ENCODE results near the gene PIP5K1C. TPM values are rescaled to one million over a fixed set of nuclear protein-coding genes. Genes with fewer than 3 reads are reported as not detected.

PIP5K1C gene
- polyA plus RNA-seq, 2 of the 4 experiments (the other 2 are of a cell fraction): 2.6 to 9.3 TPM

GRCh38 chr19:3734310-3734600 is 34.0 kb upstream of the PIP5K1C start (continued):
- TF ChIP-seq, protein P1, sequence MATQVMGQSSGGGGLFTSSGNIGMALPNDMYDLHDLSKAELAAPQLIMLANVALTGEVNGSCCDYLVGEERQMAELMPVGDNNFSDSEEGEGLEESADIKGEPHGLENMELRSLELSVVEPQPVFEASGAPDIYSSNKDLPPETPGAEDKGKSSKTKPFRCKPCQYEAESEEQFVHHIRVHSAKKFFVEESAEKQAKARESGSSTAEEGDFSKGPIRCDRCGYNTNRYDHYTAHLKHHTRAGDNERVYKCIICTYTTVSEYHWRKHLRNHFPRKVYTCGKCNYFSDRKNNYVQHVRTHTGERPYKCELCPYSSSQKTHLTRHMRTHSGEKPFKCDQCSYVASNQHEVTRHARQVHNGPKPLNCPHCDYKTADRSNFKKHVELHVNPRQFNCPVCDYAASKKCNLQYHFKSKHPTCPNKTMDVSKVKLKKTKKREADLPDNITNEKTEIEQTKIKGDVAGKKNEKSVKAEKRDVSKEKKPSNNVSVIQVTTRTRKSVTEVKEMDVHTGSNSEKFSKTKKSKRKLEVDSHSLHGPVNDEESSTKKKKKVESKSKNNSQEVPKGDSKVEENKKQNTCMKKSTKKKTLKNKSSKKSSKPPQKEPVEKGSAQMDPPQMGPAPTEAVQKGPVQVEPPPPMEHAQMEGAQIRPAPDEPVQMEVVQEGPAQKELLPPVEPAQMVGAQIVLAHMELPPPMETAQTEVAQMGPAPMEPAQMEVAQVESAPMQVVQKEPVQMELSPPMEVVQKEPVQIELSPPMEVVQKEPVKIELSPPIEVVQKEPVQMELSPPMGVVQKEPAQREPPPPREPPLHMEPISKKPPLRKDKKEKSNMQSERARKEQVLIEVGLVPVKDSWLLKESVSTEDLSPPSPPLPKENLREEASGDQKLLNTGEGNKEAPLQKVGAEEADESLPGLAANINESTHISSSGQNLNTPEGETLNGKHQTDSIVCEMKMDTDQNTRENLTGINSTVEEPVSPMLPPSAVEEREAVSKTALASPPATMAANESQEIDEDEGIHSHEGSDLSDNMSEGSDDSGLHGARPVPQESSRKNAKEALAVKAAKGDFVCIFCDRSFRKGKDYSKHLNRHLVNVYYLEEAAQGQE (IDR thresholded peaks at IDR 0.05): no peak
- no peak for TF ChIP-seq CBX2 (IDR thresholded peaks at IDR 0.05; ENCODE audit: borderline replicate concordance, low read depth)

DNA sequence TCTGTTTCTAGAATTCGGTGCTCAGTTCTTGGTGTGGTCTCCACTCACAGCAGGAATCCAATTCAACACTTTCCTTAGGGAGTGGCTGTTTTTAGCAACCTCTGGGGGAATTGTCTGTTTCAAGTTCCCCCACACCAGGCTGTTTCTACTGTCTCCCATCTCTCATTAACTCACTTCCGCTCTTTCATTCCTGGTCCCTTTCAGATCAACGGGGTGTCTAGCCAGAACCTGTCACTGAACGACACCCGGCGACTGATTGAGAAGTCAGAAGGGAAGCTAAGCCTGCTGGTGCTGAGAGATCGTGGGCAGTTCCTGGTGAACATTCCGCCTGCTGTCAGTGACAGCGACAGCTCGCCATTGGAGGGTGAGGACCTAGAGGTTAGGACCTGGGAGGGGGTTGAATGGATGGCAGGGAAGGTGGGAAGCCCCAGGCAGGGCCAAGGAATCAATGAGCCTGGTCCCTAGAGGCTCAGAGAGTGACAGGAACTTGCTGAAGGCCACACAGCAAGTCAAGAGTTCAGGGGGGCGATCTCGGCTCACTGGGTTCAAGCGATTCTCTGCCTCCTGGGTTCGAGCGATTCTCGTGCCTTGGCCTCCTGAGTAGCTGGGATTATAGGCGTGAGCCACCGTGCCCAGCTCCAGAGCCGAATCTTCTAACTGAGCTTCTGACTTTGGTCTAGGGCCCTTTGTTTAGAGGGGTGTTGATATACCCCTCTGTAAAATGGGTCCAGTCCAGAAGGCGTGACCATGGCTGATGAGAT is 33.5 kb upstream of the PIP5K1C start:
- FAIRE-seq: no peak
- H3K27ac ChIP-seq: no peak overlapping the region
- ChIA-PET CTCF (interaction anchor here (0.6 to 0.9 kb wide), 3 partner anchors 15 to 166 kb away, joined by 3 read pairs; no protein-coding TSS in a partner anchor), POLR2A (no interaction called here)
- TF ChIP-seq HES2 (IDR thresholded peaks at IDR 0.05) (no peak), ZFP36 (IDR thresholded peaks at IDR 0.05; ENCODE audit: borderline replicate concordance, partially characterized antibody) (no peak), HOXA7 (CRISPR knock-in tag; IDR thresholded peaks at IDR 0.05) (no peak), CEBPB (IDR thresholded peaks at IDR 0.05) (no peak), NR3C1 (IDR thresholded peaks at IDR 0.05) (no peak), POLR2AphosphoS2 (conservative IDR thresholded peaks at IDR 0.05; ENCODE audit: low read length) (no peak), E2F6 (IDR thresholded peaks at IDR 0.05; ENCODE audit: borderline replicate concordance, low read depth) (no peak), CBX8 (IDR thresholded peaks at IDR 0.05) (no peak), HOXB5 (CRISPR knock-in tag; IDR thresholded peaks at IDR 0.05) (no peak), EHF (CRISPR knock-in tag; IDR thresholded peaks at IDR 0.05) (no peak), SREBF2 (IDR thresholded peaks at IDR 0.05) (no peak), KDM1A (IDR thresholded peaks at IDR 0.05; ENCODE audit: low read depth) (no peak), EP300 (IDR thresholded peaks at IDR 0.05) (no peak), EHMT2 (IDR thresholded peaks at IDR 0.05; ENCODE audit: low read depth) (no peak), PHF8 (IDR thresholded peaks at IDR 0.05; ENCODE audit: borderline replicate concordance, low read depth) (no peak)
- 77% methylated on average over 20 of the region's 20 CpGs for WGBS (ENCODE audit: missing lambda C conversion rate)
- ATAC-seq: no peak
- H3K4me1 ChIP-seq: no peaks in the 10 kb centered on the region; the same call in 2 of the 3 replicates
- H3K9me3 ChIP-seq: no peaks in the 10 kb centered on the region
- no peak overlapping the region for H3K4me3 ChIP-seq
- no peak overlapping the region for H3K4me2 ChIP-seq
- DNase-seq (ENCODE audit: low read depth in 1 of 2, low spot score in 1 of 2): no peak

DNA sequence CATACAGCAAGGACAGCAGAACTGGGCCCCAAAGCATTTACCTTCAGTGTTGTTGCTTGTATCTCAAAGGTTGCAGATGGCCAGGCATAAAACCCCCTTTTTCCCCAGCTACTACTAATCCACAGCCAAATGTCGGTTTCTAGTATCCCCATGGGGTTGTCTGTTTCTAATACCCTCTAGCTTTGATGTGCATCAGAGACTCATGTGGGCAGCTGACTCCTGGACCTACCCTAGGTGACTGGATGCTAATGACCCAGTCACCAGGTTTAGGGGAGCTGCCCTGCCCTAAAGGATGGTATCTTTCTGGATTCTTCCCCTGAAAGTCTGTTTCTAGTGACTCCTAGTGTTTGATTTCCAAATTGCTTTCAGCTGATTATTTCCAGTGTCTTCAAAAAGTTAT is 31.8 kb upstream of the PIP5K1C start:
- ATAC-seq (no peak), FAIRE-seq (no peak), DNase-seq (ENCODE audit: low read depth in 1 of 2, low spot score in 1 of 2) (no peak)
- Histone ChIP-seq H3K4me3 (no peak overlapping the region), H3K4me1 (peaks cover 13% of the 10 kb centered on the region), H3K4me2 (no peak overlapping the region), H3K27ac (no peak overlapping the region), H3K9me3 (no peaks in the 10 kb centered on the region)
- ChIA-PET CTCF (interaction anchor here (1.1 to 1.4 kb wide), 3 partner anchors 8 to 67 kb away, joined by 3 to 5 read pairs (median 4); no protein-coding TSS in a partner anchor), POLR2A (no interaction called here)
- 60% methylated on average over 1 of the region's 1 CpG for WGBS (ENCODE audit: missing lambda C conversion rate)
- TF ChIP-seq HEYL (CRISPR knock-in tag; IDR thresholded peaks at IDR 0.05) (no peak), EHMT2 (IDR thresholded peaks at IDR 0.05; ENCODE audit: low read depth) (no peak), CHD4 (IDR thresholded peaks at IDR 0.05; ENCODE audit: borderline replicate concordance) (no peak), HDAC2 (IDR thresholded peaks at IDR 0.05) (no peak), RAD21 (conservative IDR thresholded peaks at IDR 0.05 in 1 of 2, IDR thresholded peaks at IDR 0.05 in 1 of 2) (no peak), CBX2 (IDR thresholded peaks at IDR 0.05; ENCODE audit: borderline replicate concordance, low read depth) (no peak), ZSCAN20 (CRISPR knock-in tag; IDR thresholded peaks at IDR 0.05) (no peak), FOXS1 (CRISPR knock-in tag; IDR thresholded peaks at IDR 0.05) (no peak), NPAS2 (CRISPR knock-in tag; IDR thresholded peaks at IDR 0.05; ENCODE audit: borderline replicate concordance) (no peak), FOSL2 (IDR thresholded peaks at IDR 0.05) (no peak), FOSL2 (CRISPR knock-in tag; IDR thresholded peaks at IDR 0.05) (no peak), POLR2A (IDR thresholded peaks at IDR 0.05; ENCODE audit: low read length) (no peak), GATA3 (IDR thresholded peaks at IDR 0.05; ENCODE audit: borderline replicate concordance) (no peak), RFX5 (IDR thresholded peaks at IDR 0.05) (no peak), HOXB5 (CRISPR knock-in tag; IDR thresholded peaks at IDR 0.05) (no peak), MAX (IDR thresholded peaks at IDR 0.05) (no peak), TFCP2L1 (CRISPR knock-in tag; IDR thresholded peaks at IDR 0.05) (no peak), KDM1A (IDR thresholded peaks at IDR 0.05; ENCODE audit: low read depth) (no peak)
- TF ChIP-seq, protein P2, sequence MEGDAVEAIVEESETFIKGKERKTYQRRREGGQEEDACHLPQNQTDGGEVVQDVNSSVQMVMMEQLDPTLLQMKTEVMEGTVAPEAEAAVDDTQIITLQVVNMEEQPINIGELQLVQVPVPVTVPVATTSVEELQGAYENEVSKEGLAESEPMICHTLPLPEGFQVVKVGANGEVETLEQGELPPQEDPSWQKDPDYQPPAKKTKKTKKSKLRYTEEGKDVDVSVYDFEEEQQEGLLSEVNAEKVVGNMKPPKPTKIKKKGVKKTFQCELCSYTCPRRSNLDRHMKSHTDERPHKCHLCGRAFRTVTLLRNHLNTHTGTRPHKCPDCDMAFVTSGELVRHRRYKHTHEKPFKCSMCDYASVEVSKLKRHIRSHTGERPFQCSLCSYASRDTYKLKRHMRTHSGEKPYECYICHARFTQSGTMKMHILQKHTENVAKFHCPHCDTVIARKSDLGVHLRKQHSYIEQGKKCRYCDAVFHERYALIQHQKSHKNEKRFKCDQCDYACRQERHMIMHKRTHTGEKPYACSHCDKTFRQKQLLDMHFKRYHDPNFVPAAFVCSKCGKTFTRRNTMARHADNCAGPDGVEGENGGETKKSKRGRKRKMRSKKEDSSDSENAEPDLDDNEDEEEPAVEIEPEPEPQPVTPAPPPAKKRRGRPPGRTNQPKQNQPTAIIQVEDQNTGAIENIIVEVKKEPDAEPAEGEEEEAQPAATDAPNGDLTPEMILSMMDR (IDR thresholded peaks at IDR 0.05): no peak

Data from A549 (cell line).